Activated B cell treated with CpG ODN at 0.5 μM for 24 hours (primary cell): ENCODE results near the gene KIFBP. TPM values are rescaled to one million over a fixed set of nuclear protein-coding genes. Genes with fewer than 3 reads are reported as not detected.

Experiments
- ATAC-seq: fragments of 200-7000 bp; cut with Tn5 transposase; one replicate; pipeline ENCODE4 v1.10.0; 2021; ENCODE audit warnings: low read depth, mild to moderate bottlenecking, moderate library complexity
- CTCF ChIA-PET: fragments of 350-600 bp; sonication (Branson Sonifier 250); formaldehyde crosslinking; loops from one replicate; lab custom pipeline; 2021; ENCODE audit warnings: antibody characterized with exemption; lab: Charles Lee
- POLR2A ChIA-PET: fragments of 350-600 bp; sonication (Branson Sonifier 250); formaldehyde crosslinking; loops from one replicate; lab custom pipeline; 2021; ENCODE audit warnings: antibody characterized with exemption; lab: Charles Lee
- DNase-seq: peaks from one replicate; pipeline ENCODE4 v3.0.0; 2022
- H3K27ac Mint-ChIP-seq: one replicate; pipeline ENCODE4 v1.8.0; 2020; ENCODE audit warnings: mixed read lengths
- H3K27me3 Mint-ChIP-seq: one replicate; pipeline ENCODE4 v1.8.0; 2021; ENCODE audit warnings: mixed read lengths
- H3K36me3 Mint-ChIP-seq: one replicate; pipeline ENCODE4 v1.8.0; 2021; ENCODE audit warnings: low read depth, mixed read lengths
- H3K4me1 Mint-ChIP-seq: one replicate; pipeline ENCODE4 v1.8.0; 2021; ENCODE audit warnings: mixed read lengths
- H3K4me3 Mint-ChIP-seq: one replicate; pipeline ENCODE4 v1.8.0; 2020; ENCODE audit warnings: mild to moderate bottlenecking, mixed read lengths
- H3K9me3 Mint-ChIP-seq: one replicate; pipeline ENCODE4 v1.8.0; 2020; ENCODE audit warnings: mixed read lengths
- intact Hi-C: fragments of 100-400 bp; cut with micrococcal nuclease; formaldehyde crosslinking; loops from one replicate; pipeline ENCODE4 v1.15.1; 2024
- total RNA-seq: library from RNA; stranded (reverse); gene quantifications from 2 replicates; pipeline ENCODE4 v1.2.3, GENCODE V29; 2022
- TF ChIP-seq, protein P1 (sequence below): fragments of 200-600 bp; IDR thresholded peaks from one replicate; pipeline ENCODE4 v1.8.0; 2022; ENCODE audit warnings: antibody characterized with exemption, mild to moderate bottlenecking

KIFBP gene
- total RNA-seq, 1 donor from 2014 or later, result 7.7 TPM

- H3K9me3 Mint-ChIP-seq, result no peaks in the 10 kb centered on the region
- H3K4me1 Mint-ChIP-seq, result peaks cover 35% of the 10 kb centered on the region
- ChIA-PET POLR2A (interaction anchor here (0.5 kb wide), 1 partner anchor 19 kb away, joined by 3 read pairs; no protein-coding TSS in a partner anchor), CTCF (no interaction called here)
- ATAC-seq (no peak), DNase-seq (no peak)
- intact Hi-C loops, result loop anchor here (2.0 kb wide), 1 partner anchor 15 kb away; no protein-coding TSS in a partner anchor
- H3K27me3 Mint-ChIP-seq, result no peaks in the 10 kb centered on the region
- TF ChIP-seq, protein P1, sequence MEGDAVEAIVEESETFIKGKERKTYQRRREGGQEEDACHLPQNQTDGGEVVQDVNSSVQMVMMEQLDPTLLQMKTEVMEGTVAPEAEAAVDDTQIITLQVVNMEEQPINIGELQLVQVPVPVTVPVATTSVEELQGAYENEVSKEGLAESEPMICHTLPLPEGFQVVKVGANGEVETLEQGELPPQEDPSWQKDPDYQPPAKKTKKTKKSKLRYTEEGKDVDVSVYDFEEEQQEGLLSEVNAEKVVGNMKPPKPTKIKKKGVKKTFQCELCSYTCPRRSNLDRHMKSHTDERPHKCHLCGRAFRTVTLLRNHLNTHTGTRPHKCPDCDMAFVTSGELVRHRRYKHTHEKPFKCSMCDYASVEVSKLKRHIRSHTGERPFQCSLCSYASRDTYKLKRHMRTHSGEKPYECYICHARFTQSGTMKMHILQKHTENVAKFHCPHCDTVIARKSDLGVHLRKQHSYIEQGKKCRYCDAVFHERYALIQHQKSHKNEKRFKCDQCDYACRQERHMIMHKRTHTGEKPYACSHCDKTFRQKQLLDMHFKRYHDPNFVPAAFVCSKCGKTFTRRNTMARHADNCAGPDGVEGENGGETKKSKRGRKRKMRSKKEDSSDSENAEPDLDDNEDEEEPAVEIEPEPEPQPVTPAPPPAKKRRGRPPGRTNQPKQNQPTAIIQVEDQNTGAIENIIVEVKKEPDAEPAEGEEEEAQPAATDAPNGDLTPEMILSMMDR, result no peak
- H3K4me3 Mint-ChIP-seq, result no peak overlapping the region
- no peaks in the 10 kb centered on the region for H3K36me3 Mint-ChIP-seq
- no peak overlapping the region for H3K27ac Mint-ChIP-seq
Measured at GRCh38 chr10:69060127-69060798, 71.7 kb downstream of the KIFBP start.

GRCh38 chr10:69061305-69062161 is 72.9 kb downstream of the KIFBP start:
- POLR2A ChIA-PET, result interaction anchor here (1.0 to 1.3 kb wide), 2 partner anchors 26 to 60 kb away, joined by 3 to 6 read pairs; no protein-coding TSS in a partner anchor
- TF ChIP-seq, protein P1, result no peak

GRCh38 chr10:69062901-69063300 is 74.3 kb downstream of the KIFBP start:
- Mint-ChIP-seq H3K36me3 (no peaks in the 10 kb centered on the region), H3K27ac (no peak overlapping the region), H3K27me3 (no peaks in the 10 kb centered on the region), H3K4me1 (peaks cover 35% of the 10 kb centered on the region), H3K4me3 (no peak overlapping the region), H3K9me3 (no peaks in the 10 kb centered on the region)
- ChIA-PET CTCF (no interaction called here), POLR2A (interaction anchor here (1.0 to 1.3 kb wide), 2 partner anchors 24 to 58 kb away, joined by 3 to 6 read pairs; no protein-coding TSS in a partner anchor)
- TF ChIP-seq, protein P1, result no peak
- no peak for DNase-seq
- no peak for ATAC-seq
- intact Hi-C loops, result no loop called here

More at GRCh38 chr10:69061305-69062161, 72.9 kb downstream of the KIFBP start:
- intact Hi-C loops, result loop anchor here (1.0 to 2.0 kb wide), 2 partner anchors 17 to 28 kb away; no protein-coding TSS in a partner anchor
- peak; percentile 64 for ATAC-seq
- Mint-ChIP-seq H3K27me3 (no peaks in the 10 kb centered on the region), H3K4me3 (peak overlapping the region; percentile 73), H3K4me1 (peaks cover 41% of the 10 kb centered on the region), H3K36me3 (no peaks in the 10 kb centered on the region), H3K9me3 (no peaks in the 10 kb centered on the region), H3K27ac (peak overlapping the region; percentile 18)
- no peak for DNase-seq
- CTCF ChIA-PET, result no interaction called here

GRCh38 chr10:69064762-69065328 is 76.2 kb downstream of the KIFBP start:
- no peaks in the 10 kb centered on the region for H3K9me3 Mint-ChIP-seq
- ChIA-PET POLR2A (interaction anchor here (1.3 to 2.8 kb wide), 4 partner anchors 11 to 58 kb away, joined by 3 to 37 read pairs (median 4); partner anchors contain the start of gene SRGN), CTCF (interaction anchor here (1.0 kb wide), 1 partner anchor 21 kb away, joined by 3 read pairs; no protein-coding TSS in a partner anchor)
- no peaks in the 10 kb centered on the region for H3K27me3 Mint-ChIP-seq
- intact Hi-C loops, result no loop called here
- H3K4me1 Mint-ChIP-seq, result peaks cover 35% of the 10 kb centered on the region
- DNase-seq (no peak), ATAC-seq (no peak)
- TF ChIP-seq, protein P1, result no peak
- peak overlapping the region; percentile 78 for H3K27ac Mint-ChIP-seq
- H3K4me3 Mint-ChIP-seq, result no peak overlapping the region
- no peaks in the 10 kb centered on the region for H3K36me3 Mint-ChIP-seq
